NCI-H1417 (cell line): ENCODE measurements around the gene SHROOM3.

Source experiments
- DNase-seq, 3 experiments: peaks; one replicate each; lab custom pipeline; 2025; lab: John Stamatoyannopoulos, UW

Gene SHROOM3

GRCh38 chr4:76569225-76569624 lies 134.2 kb downstream of the SHROOM3 start:
- no peak for DNase-seq

- no peak for DNase-seq
Observed at GRCh38 chr4:76569706-76570105, 134.7 kb downstream of the SHROOM3 start.

- peak in 1 of 3 experiments; percentile 44 for DNase-seq
Observed at GRCh38 chr4:76570141-76570973, 135.3 kb downstream of the SHROOM3 start.

- DNase-seq, result peak in 2 of 3 experiments; percentile 23 to 73
Observed at GRCh38 chr4:76571274-76571673, 136.2 kb downstream of the SHROOM3 start.

GRCh38 chr4:76572224-76572623 lies 137.2 kb downstream of the SHROOM3 start:
- DNase-seq, result no peak

- DNase-seq, result no peak
Observed at GRCh38 chr4:76576824-76577223, 141.8 kb downstream of the SHROOM3 start.

- no peak for DNase-seq
Observed at GRCh38 chr4:76578002-76578560, 143.1 kb downstream of the SHROOM3 start.

- DNase-seq, result peak; percentile 70 to 87 (median 72)
Observed at GRCh38 chr4:76579596-76580375, 144.8 kb downstream of the SHROOM3 start.

GRCh38 chr4:76581077-76581962 lies 146.3 kb downstream of the SHROOM3 start:
- DNase-seq, result no peak

GRCh38 chr4:76582074-76582816 lies 147.2 kb downstream of the SHROOM3 start:
- peak in 2 of 3 experiments; percentile 28 to 30 for DNase-seq

GRCh38 chr4:76582817-76583087 lies 147.7 kb downstream of the SHROOM3 start:
- DNase-seq, result no peak

- DNase-seq, result peak in 1 of 3 experiments; percentile 17
Observed at GRCh38 chr4:76584241-76585152, 149.5 kb downstream of the SHROOM3 start.

- DNase-seq, result peak in 2 of 3 experiments; percentile 11 to 59
Observed at GRCh38 chr4:76585272-76585671, 150.2 kb downstream of the SHROOM3 start.

GRCh38 chr4:76585897-76586360 lies 150.9 kb downstream of the SHROOM3 start:
- DNase-seq, result peak; percentile 89 to 93 (median 90)

- no peak for DNase-seq
Observed at GRCh38 chr4:76588274-76588673, 153.2 kb downstream of the SHROOM3 start.

GRCh38 chr4:76589402-76589801 lies 154.4 kb downstream of the SHROOM3 start:
- DNase-seq, result no peak

- no peak for DNase-seq
Observed at GRCh38 chr4:76589872-76590797, 155.1 kb downstream of the SHROOM3 start.

- DNase-seq, result no peak
Observed at GRCh38 chr4:76590798-76591281, 155.8 kb downstream of the SHROOM3 start.

- DNase-seq, result no peak
Observed at GRCh38 chr4:76591992-76592391, 157.0 kb downstream of the SHROOM3 start.
